GM23248 (cell line): ENCODE results near the gene ANO1.

Experiments used
- EZH2 ChIP-seq: fragments of 200-600 bp; sonication (generic); IDR thresholded peaks from 2 replicates; pipeline ENCODE4 v1.6.1; 2018; ENCODE audit warnings: antibody characterized with exemption, mild to moderate bottlenecking; ENCODE audit not compliant: insufficient read depth, poor library complexity, severe bottlenecking
- EZH2phosphoT487 ChIP-seq: fragments of 200-600 bp; sonication (generic); IDR thresholded peaks from 2 replicates; pipeline ENCODE4 v1.6.1; 2018; ENCODE audit warnings: antibody characterized with exemption, moderate library complexity, mild to moderate bottlenecking, low read depth; ENCODE audit not compliant: insufficient read depth

DNA sequence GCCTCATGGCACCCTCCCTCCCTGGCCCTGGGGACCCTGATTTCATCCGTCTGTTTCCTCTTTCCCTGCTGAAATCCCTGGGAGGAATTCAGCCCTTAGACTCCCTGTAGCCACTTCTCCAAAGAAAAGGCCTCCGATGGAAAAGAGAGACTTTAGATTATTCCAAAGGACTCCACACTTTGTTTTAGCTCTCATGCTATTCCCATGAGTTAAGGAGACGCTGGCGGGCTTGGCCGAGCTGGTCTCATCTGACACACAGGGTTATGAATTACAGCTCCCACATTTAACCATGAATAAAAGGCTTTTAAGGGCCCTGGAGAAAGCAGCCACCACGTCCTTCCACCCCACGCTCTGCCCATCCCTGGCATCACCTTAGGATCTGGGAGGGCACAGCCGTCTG, 57.0 kb downstream of the ANO1 start:
- TF ChIP-seq EZH2: no peak
- TF ChIP-seq EZH2phosphoT487: no peak
